Measurements from ENCODE around the gene PRR15L. TPM values are rescaled to one million over a fixed set of nuclear protein-coding genes. Genes with fewer than 3 reads are reported as not detected.

PRR15L gene
- total and polyA plus RNA-seq, 11 donors, result 0.04 to 2.7 TPM; not detected in 9

GRCh38 chr17:47968836-47969235 is 11.2 kb upstream of the PRR15L start:
- H3K4me1 ChIP-seq, result peaks cover 0 to 24% (median 14%) of the 10 kb centered on the region in 12 donors
- no peaks in the 10 kb centered on the region for H3K9me3 ChIP-seq
- no peak overlapping the region for H3K27ac ChIP-seq
- peaks cover 0 to 10% (median 3%) of the 10 kb centered on the region in 9 donors for H3K36me3 ChIP-seq
- DNase-seq (no peak), ATAC-seq (no peak)
- intact Hi-C loops (cut with DNase I), result loop anchor here in 1 of 10 donors (5.0 kb wide), 1 partner anchor 127 kb away; the partner anchor contains the start of gene SCRN2
- TF ChIP-seq POLR2A (IDR thresholded peaks at IDR 0.05) (no peak), CTCF (IDR thresholded peaks at IDR 0.05) (no peak)
- H3K4me3 ChIP-seq, result no peak overlapping the region
- H3K27me3 ChIP-seq, result no peaks in the 10 kb centered on the region
- WGBS, 4 donors, result 94 to 97% (median 96%) methylated on average over 5 of the region's 5 CpGs

- 39 to 63% (median 45%) methylated on average over 5 of the region's 5 CpGs for WGBS, 4 donors
Observed at GRCh38 chr17:47967607-47968252, 10.0 kb upstream of the PRR15L start.

GRCh38 chr17:47966079-47966519 is 8.4 kb upstream of the PRR15L start:
- TF ChIP-seq CTCF (IDR thresholded peaks at IDR 0.05), result no peak
- no peak for TF ChIP-seq POLR2A (IDR thresholded peaks at IDR 0.05)
- 52 to 72% (median 69%) methylated on average over 1 of the region's 1 CpG for WGBS, 4 donors
- ATAC-seq (no peak), DNase-seq (no peak)
- H3K4me3 ChIP-seq, result no peak overlapping the region
- H3K4me1 ChIP-seq, result peaks cover 0 to 10% (median 4%) of the 10 kb centered on the region in 12 donors
- H3K27ac ChIP-seq, result peak overlapping the region in 2 of 12 donors; percentile 15 to 24
- no peaks in the 10 kb centered on the region for H3K36me3 ChIP-seq
- peaks cover 0 to 4% (median 0%) of the 10 kb centered on the region in 12 donors for H3K9me3 ChIP-seq
- no peaks in the 10 kb centered on the region for H3K27me3 ChIP-seq
- intact Hi-C loops (cut with DNase I), result loop anchor here in 1 of 10 donors (5.0 kb wide), 1 partner anchor 124 kb away; the partner anchor contains the start of gene SCRN2

More at GRCh38 chr17:47967607-47968252, 10.0 kb upstream of the PRR15L start:
- no peak overlapping the region for H3K27ac ChIP-seq
- TF ChIP-seq POLR2A (IDR thresholded peaks at IDR 0.05) (no peak), CTCF (IDR thresholded peaks at IDR 0.05) (no peak)
- no peaks in the 10 kb centered on the region for H3K27me3 ChIP-seq
- intact Hi-C loops (cut with DNase I), result loop anchor here in 1 of 10 donors (5.0 kb wide), 1 partner anchor 125 kb away; the partner anchor contains the start of gene SCRN2
- ATAC-seq (no peak), DNase-seq (no peak)
- no peak overlapping the region for H3K4me3 ChIP-seq
- H3K36me3 ChIP-seq, result no peaks in the 10 kb centered on the region
- H3K9me3 ChIP-seq, result no peaks in the 10 kb centered on the region
- peaks cover 0 to 20% (median 14%) of the 10 kb centered on the region in 12 donors for H3K4me1 ChIP-seq

- 92 to 98% (median 94%) methylated on average over 5 of the region's 5 CpGs for WGBS, 4 donors
- no peak for TF ChIP-seq POLR2A (IDR thresholded peaks at IDR 0.05)
- no peak for TF ChIP-seq CTCF (IDR thresholded peaks at IDR 0.05)
- intact Hi-C loops (cut with DNase I), result loop anchor here in 1 of 10 donors (5.0 kb wide), 1 partner anchor 123 kb away; the partner anchor contains the start of gene SCRN2
- DNase-seq (no peak), ATAC-seq (no peak)
- H3K4me3 ChIP-seq, result no peak overlapping the region
- peaks cover 0 to 5% (median 0%) of the 10 kb centered on the region in 12 donors for H3K4me1 ChIP-seq
- H3K9me3 ChIP-seq, result peaks cover 0 to 4% (median 0%) of the 10 kb centered on the region in 12 donors
- H3K27me3 ChIP-seq, result no peaks in the 10 kb centered on the region
- no peaks in the 10 kb centered on the region for H3K36me3 ChIP-seq
- no peak overlapping the region for H3K27ac ChIP-seq
Observed at GRCh38 chr17:47964856-47965255, 7.2 kb upstream of the PRR15L start.

All from heart left ventricle (tissue), 16 donors.